GM12878 (cell line): ENCODE results near the gene C1QTNF1. TPM values are rescaled to one million over a fixed set of nuclear protein-coding genes. Genes with fewer than 3 reads are reported as not detected.

Source experiments
- ATAC-seq: fragments of 200-7000 bp; cut with Tn5 transposase; 3 replicates; pipeline ENCODE4 v1.9.1; 2020; ENCODE audit warnings: mild to moderate bottlenecking, moderate library complexity
- BruUV-seq: library from RNA; stranded (reverse); fragments of 400-500 nt; replicated peaks from 2 replicates; lab custom pipeline; 2021; lab: Mats Ljungman, UMichigan
- CTCF ChIA-PET: fragments of 300-600 bp; sonication (Branson Sonifier 250); formaldehyde crosslinking; extraction: SDS; loops from one replicate; lab custom pipeline; 2021; ENCODE audit warnings: inconsistent platforms; lab: Yijun Ruan, JAX
- POLR2A ChIA-PET: fragments of 350-600 bp; formaldehyde crosslinking; extraction: SDS; loops from one replicate; lab custom pipeline; 2021; ENCODE audit warnings: inconsistent platforms; lab: Charles Lee
- RAD21 ChIA-PET: fragments of 300-600 bp; sonication (Branson Sonifier 250); formaldehyde crosslinking; loops from one replicate; lab custom pipeline; 2023; ENCODE audit warnings: antibody characterized with exemption; ENCODE audit not compliant: unreplicated experiment; lab: Charles Lee
- SMC1A ChIA-PET: fragments of 300-600 bp; sonication (Branson Sonifier 250); formaldehyde crosslinking; loops from one replicate; lab custom pipeline; 2023; ENCODE audit not compliant: unreplicated experiment, uncharacterized antibody; lab: Charles Lee
- DNase-seq: peaks from one replicate; pipeline ENCODE4 v3.0.0-alpha.2; 2011; ENCODE audit warnings: low read depth, low spot score
- FAIRE-seq: peaks from 3 replicates; lab custom pipeline; 2011; peaks lifted over from hg19 to GRCh38; lab: Jason Lieb, UNC
- H2AFZ ChIP-seq: 2 replicates; pipeline ENCODE4 v1.6.0; 2011; ENCODE audit warnings: low read depth, low read length, control low read depth; ENCODE audit not compliant: control insufficient read depth
- H3K27ac ChIP-seq: 2 replicates; pipeline ENCODE4 v1.5.1; 2011; ENCODE audit warnings: control low read depth; ENCODE audit not compliant: control insufficient read depth, insufficient read depth
- H3K27me3 ChIP-seq, 2 experiments: replicated peaks in 1 of 2; 2 replicates each; pipeline versions ENCODE4 v1.6.0 to v1.6.1; 2011; ENCODE audit warnings: low read length in 1 of 2; ENCODE audit not compliant: control insufficient read depth in 2 of 2, insufficient read depth in 2 of 2
- H3K36me3 ChIP-seq, 2 experiments: 2 replicates each; pipeline ENCODE4 v1.5.1; 2011; ENCODE audit warnings: low read length in 1 of 2; ENCODE audit not compliant: control insufficient read depth in 2 of 2, insufficient read depth in 2 of 2
- H3K4me1 ChIP-seq: 2 replicates; pipeline ENCODE4 v1.6.1; 2011; ENCODE audit warnings: mild to moderate bottlenecking, low read length, moderate library complexity, mixed read lengths; ENCODE audit not compliant: control insufficient read depth, insufficient read depth
- H3K4me2 ChIP-seq: 2 replicates; pipeline ENCODE4 v1.6.0; 2011; ENCODE audit warnings: control low read depth; ENCODE audit not compliant: control insufficient read depth, insufficient read depth
- H3K4me3 ChIP-seq: fragments of 200-600 bp; sonication (generic); 2 replicates; pipeline ENCODE4 v1.5.1; 2016
- H3K79me2 ChIP-seq: 2 replicates; pipeline ENCODE4 v1.6.0; 2011; ENCODE audit warnings: low read length; ENCODE audit not compliant: control insufficient read depth, insufficient read depth
- H3K9ac ChIP-seq: 2 replicates; pipeline ENCODE4 v1.8.0; 2011; ENCODE audit warnings: low read length, control low read depth, mixed read lengths; ENCODE audit not compliant: control insufficient read depth, insufficient read depth
- H3K9me3 ChIP-seq: replicated peaks from 3 replicates; pipeline ENCODE4 v1.5.1; 2011; ENCODE audit warnings: mild to moderate bottlenecking, low read length; ENCODE audit not compliant: control insufficient read depth, insufficient read depth
- H4K20me1 ChIP-seq: 2 replicates; pipeline ENCODE4 v1.6.0; 2011; ENCODE audit not compliant: control insufficient read depth, insufficient read depth
- BCL11A ChIP-seq: IDR thresholded peaks from 2 replicates; pipeline ENCODE4 v1.6.1; 2011; ENCODE audit warnings: low read depth, low read length
- HDAC2 ChIP-seq: fragments of 200-600 bp; sonication (generic); IDR thresholded peaks from 2 replicates; pipeline ENCODE4 v1.6.1; 2017
- NFYA ChIP-seq: IDR thresholded peaks from 2 replicates; pipeline ENCODE4 v1.6.1; 2011; ENCODE audit warnings: low read depth, mild to moderate bottlenecking, low read length, improper control_type of control experiment, borderline replicate concordance
- NR2C2 ChIP-seq: IDR thresholded peaks from 2 replicates; pipeline ENCODE4 v1.6.1; 2011; ENCODE audit warnings: borderline replicate concordance, low read depth; ENCODE audit not compliant: control insufficient read depth, insufficient read length
- RAD51 ChIP-seq: fragments of 450-650 bp; IDR thresholded peaks from 2 replicates; pipeline ENCODE4 v1.6.1; 2016; ENCODE audit warnings: moderate library complexity, mild to moderate bottlenecking, inconsistent platforms
- TCF12 ChIP-seq: IDR thresholded peaks from 2 replicates; pipeline ENCODE4 v1.6.1; 2011; ENCODE audit warnings: low read depth, mild to moderate bottlenecking, low read length
- WGBS: methylation state at CpG from one replicate; pipeline ENCODE4 v1.1.6; 2016; ENCODE audit warnings: low lambda C conversion rate; ENCODE audit not compliant: insufficient replicate concordance, insufficient coverage; ENCODE audit errors: missing lambda C conversion rate; 5-methylcytosine and 5-hydroxymethylcytosine counted together
- in situ Hi-C: fragments of 300-500 bp; cut with MboI; formaldehyde crosslinking; loops from 9 replicates; pipeline ENCODE4 v1.14.3; 2018; ENCODE audit warnings: mixed read lengths
- intact Hi-C: fragments of 100-400 bp; cut with micrococcal nuclease; formaldehyde crosslinking; loops from one replicate; pipeline ENCODE4 v1.14.2; 2022; ENCODE audit not compliant: unreplicated experiment
- polyA plus RNA-seq, 11 experiments: library from polyadenylated mRNA; depleted of rRNA in 4 of 11; unstranded in 6 of 11; stranded (reverse) in 5 of 11; fragments of >200 nt; fragmentation: Nextera tagmentation in 4 of 11; fragmentation: Illumina TruSeq in 1 of 11; extraction: Ambion mirVana in 4 of 11; extraction: Trizol in 1 of 11; gene quantifications; 1 replicate in 1 of 11; 2 replicates in 10 of 11; pipeline versions ENCODE4 v1.2.1 to v1.2.3, GENCODE V29; 2011 to 2016; ENCODE audit warnings: inconsistent platforms in 2 of 11, missing spikeins in 2 of 11, low read depth in 1 of 11
- total RNA-seq, 4 experiments: library from RNA; depleted of rRNA in 3 of 4; stranded (reverse); fragments of >200 nt in 3 of 4; fragmentation: Illumina TruSeq in 1 of 4; extraction: Trizol in 1 of 4; gene quantifications; 2 replicates each; pipeline versions ENCODE4 v1.2.1 to v1.2.3, GENCODE V29; 2013 to 2021
- TF ChIP-seq, protein P1 (sequence below): fragments of 450-650 bp; formaldehyde crosslinking; IDR thresholded peaks from 2 replicates; pipeline ENCODE4 v1.5.0; 2022; ENCODE audit warnings: mild to moderate bottlenecking, missing genetic modification characterization
- TF ChIP-seq, protein P2 (sequence below): IDR thresholded peaks from 2 replicates; pipeline ENCODE4 v1.6.1; 2012; ENCODE audit warnings: low read depth, low read length, improper control_type of control experiment

The C1QTNF1 gene
- total and polyA plus RNA-seq, 10 of the 15 experiments (the other 5 are each of a cell fraction or from before 2014, with no cell fraction given), result 0.05 to 1.1 (median 0.15) TPM; not detected in 4

DNA sequence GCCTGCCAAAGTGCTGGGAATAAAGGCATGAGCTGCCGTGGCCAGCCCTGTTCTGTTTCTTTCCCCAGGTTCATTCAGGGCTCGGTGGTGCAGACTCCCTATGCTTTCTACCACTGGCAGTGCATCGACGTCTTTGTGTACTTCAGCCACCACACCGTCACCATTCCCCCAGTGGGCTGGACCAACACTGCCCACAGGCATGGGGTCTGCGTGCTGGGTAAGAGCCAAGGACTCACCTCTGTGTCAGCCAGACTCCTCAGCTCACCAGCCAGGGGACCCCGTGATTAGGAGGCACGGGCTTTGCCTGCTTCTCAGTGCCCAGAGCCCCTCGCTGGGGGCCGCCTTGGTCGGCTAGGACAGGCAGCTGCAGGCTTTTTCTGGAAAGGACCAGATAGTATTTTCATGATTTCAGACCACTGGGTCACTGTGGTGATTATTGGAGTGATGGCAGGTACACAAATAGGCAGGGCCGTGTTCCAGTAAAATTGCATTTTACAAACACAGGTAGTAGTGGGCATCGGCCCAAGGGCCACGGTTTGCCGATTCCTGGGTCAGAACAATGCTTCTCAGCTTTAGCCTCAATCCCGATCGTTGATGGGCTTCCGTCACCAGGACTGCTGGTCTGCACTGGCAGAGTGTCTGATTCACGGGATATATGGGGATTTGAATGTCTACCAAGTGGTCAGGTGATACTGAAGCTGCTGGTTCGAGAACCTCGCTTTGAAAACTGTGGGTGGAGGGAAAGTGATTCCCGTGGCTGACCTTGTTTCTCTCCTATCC, 55.6 kb downstream of the C1QTNF1 start:
- no peaks in the 10 kb centered on the region for H3K27me3 ChIP-seq
- DNase-seq (no peak), ATAC-seq (no peak), FAIRE-seq (no peak)
- no peak overlapping the region for H3K4me3 ChIP-seq
- H3K9me3 ChIP-seq, result no peaks in the 10 kb centered on the region
- H3K4me1 ChIP-seq, result peaks cover 5% of the 10 kb centered on the region
- H3K4me2 ChIP-seq, result no peak overlapping the region
- H3K9ac ChIP-seq, result no peak overlapping the region
- intact Hi-C loops, result no loop called here
- in situ Hi-C loops, result loop anchor here (5.0 kb wide), 1 partner anchor 313 kb away; no protein-coding TSS in a partner anchor
- CTCF ChIA-PET, result no interaction called here
- TF ChIP-seq NFYA, result no peak
- TF ChIP-seq, protein P1, sequence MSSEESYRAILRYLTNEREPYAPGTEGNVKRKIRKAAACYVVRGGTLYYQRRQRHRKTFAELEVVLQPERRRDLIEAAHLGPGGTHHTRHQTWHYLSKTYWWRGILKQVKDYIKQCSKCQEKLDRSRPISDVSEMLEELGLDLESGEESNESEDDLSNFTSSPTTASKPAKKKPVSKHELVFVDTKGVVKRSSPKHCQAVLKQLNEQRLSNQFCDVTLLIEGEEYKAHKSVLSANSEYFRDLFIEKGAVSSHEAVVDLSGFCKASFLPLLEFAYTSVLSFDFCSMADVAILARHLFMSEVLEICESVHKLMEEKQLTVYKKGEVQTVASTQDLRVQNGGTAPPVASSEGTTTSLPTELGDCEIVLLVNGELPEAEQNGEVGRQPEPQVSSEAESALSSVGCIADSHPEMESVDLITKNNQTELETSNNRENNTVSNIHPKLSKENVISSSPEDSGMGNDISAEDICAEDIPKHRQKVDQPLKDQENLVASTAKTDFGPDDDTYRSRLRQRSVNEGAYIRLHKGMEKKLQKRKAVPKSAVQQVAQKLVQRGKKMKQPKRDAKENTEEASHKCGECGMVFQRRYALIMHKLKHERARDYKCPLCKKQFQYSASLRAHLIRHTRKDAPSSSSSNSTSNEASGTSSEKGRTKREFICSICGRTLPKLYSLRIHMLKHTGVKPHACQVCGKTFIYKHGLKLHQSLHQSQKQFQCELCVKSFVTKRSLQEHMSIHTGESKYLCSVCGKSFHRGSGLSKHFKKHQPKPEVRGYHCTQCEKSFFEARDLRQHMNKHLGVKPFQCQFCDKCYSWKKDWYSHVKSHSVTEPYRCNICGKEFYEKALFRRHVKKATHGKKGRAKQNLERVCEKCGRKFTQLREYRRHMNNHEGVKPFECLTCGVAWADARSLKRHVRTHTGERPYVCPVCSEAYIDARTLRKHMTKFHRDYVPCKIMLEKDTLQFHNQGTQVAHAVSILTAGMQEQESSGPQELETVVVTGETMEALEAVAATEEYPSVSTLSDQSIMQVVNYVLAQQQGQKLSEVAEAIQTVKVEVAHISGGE (CRISPR knock-in tag), result no peak
- no peak for TF ChIP-seq TCF12
- TF ChIP-seq RAD51, result no peak
- no peak for TF ChIP-seq BCL11A
- TF ChIP-seq HDAC2, result no peak
- TF ChIP-seq NR2C2, result no peak
- TF ChIP-seq, protein P2, sequence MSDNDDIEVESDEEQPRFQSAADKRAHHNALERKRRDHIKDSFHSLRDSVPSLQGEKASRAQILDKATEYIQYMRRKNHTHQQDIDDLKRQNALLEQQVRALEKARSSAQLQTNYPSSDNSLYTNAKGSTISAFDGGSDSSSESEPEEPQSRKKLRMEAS, result no peak
- H3K79me2 ChIP-seq, result peaks cover 4% of the 10 kb centered on the region
- 96% methylated on average over 22 of the region's 22 CpGs for WGBS
- no peaks in the 10 kb centered on the region; a peak in 2 of 4 replicates for H3K36me3 ChIP-seq
- RAD21 ChIA-PET, result interaction anchor here (0.6 kb wide), 1 partner anchor 97 kb away, joined by 5 read pairs; no protein-coding TSS in a partner anchor
- no peak overlapping the region for H3K27ac ChIP-seq
- no TSS peak for BruUV-seq
- SMC1A ChIA-PET, result no interaction called here
- POLR2A ChIA-PET, result interaction anchor here (0.5 kb wide), 1 partner anchor 18 kb away, joined by 3 read pairs; no protein-coding TSS in a partner anchor
- H2AFZ ChIP-seq, result no peak overlapping the region
- H4K20me1 ChIP-seq, result peaks cover 3% of the 10 kb centered on the region; the same call in 1 of the 2 replicates
